HG03175 (cell line): ENCODE results near the gene CASZ1.

Experiments
- ATAC-seq: cut with Tn5 transposase; IDR thresholded peaks from one replicate; pipeline ENCODE4 v1.9.1; 2021; ENCODE audit warnings: mild to moderate bottlenecking, moderate library complexity; ENCODE audit not compliant: unreplicated experiment

CASZ1 gene

DNA sequence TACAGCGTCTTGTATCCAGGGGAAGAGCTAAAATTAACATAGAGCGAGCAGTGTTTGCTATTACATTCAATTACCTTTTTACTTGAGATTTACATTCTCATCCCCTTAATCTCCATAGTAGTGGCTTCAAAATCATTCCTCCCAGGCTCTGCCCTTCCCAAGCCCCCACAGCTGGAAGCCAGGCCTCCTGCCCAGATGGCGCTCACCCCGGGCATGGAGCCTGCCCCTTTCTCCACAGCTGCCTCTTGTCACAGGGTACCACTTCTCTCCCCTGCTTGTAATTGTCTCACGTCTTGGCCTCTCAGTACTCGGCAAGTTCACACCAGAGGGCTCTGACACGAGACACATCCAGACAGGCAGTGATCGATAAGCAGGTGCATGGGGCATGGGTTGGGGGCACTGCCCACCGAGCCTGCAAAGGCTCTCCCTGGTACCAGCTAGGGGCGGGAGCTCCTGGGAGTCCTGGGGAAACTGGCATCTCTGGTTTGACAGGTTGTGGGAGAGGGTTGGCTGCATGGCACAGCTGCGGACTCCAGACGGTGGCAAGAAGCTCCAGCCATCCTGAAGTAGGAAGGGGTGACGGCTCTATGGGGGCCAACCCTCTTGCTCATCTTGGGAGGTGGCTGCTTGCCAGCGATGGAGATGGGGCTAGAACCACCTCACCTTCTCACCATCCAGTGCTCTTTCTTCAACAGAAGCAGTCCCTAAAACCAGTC is 20.1 kb downstream of the CASZ1 start:
- no peak for ATAC-seq

DNA sequence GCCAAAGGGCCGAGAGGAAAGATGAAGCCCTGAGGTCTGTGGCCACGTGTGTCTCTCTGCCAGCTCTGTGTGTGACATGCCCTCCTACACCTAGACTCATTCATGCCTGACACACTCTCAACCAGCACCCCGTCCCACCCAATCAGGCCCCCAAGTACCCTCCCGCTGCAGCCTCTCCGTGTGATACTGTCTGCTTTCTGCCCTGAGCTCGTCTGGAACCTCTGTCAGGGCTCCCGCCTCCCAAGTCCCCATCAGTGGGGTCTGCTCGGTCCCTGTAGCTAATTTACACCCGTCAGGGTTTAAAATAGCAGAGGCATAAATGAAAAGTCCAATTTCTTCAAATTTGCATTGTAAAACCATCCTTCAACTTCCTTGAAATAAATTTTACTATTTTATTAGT is 20.7 kb downstream of the CASZ1 start:
- no peak for ATAC-seq

- no peak for ATAC-seq
These were observed 21.7 kb downstream of the CASZ1 start for GRCh38 chr1:10774615-10775310.

DNA sequence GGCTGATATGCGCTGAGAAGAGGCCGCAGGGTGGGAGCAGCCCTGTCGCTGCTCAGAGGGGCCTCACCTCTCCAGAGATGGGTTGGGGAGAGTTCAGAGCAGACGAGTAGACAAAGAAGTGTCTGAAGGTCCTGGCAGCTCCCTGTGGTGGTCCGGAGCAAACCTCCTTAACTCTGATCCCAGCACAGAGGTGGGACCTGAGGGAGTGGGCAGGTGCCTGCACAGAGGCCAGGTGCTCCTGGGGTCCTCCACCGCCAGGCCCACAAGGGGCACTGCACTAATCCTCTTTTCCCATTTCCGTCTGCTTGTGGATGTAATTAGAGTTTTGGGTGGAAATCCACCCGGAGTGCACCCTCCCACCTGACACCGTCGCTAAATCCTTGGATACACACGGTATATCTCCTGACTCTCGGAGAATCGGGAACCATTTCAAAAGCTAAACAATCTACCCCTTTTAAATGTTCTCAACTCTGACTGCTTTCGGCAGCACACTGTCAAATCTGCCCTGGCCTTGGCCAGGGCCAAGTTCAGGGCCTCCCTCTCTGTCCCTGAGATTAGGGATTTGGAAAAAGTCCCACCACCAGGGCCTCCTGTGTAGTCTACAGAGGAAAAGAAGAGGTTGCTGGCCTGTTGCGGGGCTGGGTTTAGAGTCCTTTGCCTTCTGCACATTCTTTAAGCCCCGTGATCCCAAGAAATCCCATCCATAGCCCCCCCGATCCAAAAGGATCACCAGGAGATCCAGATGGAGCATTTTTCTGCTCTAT is 22.4 kb downstream of the CASZ1 start:
- no peak for ATAC-seq

DNA sequence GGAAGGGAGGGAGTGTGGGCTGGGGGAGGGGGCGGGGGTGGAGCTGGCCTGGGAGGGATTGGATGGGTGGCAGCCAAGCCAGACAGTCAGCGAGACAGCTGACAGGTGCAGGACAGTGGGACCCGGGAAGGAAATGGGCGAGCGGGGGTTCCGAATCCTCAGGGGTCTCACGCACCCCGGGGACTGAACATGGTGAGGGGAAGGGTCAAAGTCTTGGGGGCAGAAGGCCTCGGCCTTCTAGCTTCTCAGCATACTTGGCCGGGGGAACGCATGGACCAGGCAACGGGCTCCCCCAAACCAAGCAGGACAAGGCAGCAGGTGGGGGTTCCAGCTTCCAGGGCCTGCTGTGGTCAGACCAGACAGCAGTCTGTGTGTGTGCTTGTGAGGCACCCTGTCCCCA is 23.1 kb downstream of the CASZ1 start:
- ATAC-seq = no peak

GRCh38 chr1:10772711-10773110 is 23.7 kb downstream of the CASZ1 start:
- ATAC-seq = no peak

GRCh38 chr1:10771789-10772188 is 24.7 kb downstream of the CASZ1 start:
- no peak for ATAC-seq

DNA sequence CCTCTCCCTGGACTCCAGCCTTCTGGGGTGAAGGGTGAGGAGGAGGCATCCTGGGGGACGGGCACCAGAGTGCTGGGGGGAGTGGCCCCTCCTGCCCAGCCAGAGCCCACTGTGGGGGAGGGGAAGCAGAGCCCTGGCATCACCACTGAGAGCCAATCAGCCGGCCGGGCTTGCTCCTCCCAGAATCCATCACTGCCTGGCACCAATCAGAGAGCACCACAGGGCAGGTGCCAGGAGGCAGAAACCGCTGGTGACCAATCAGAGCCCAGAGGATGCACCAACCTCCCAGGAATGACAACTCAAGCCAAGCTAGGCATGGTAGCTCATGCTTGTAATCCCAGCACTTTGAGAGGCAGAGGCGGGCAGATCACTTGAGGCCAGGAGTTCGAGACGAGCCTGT is 27.9 kb downstream of the CASZ1 start:
- no peak for ATAC-seq

- ATAC-seq = no peak
These were observed 29.2 kb downstream of the CASZ1 start for GRCh38 chr1:10767282-10767681.

DNA sequence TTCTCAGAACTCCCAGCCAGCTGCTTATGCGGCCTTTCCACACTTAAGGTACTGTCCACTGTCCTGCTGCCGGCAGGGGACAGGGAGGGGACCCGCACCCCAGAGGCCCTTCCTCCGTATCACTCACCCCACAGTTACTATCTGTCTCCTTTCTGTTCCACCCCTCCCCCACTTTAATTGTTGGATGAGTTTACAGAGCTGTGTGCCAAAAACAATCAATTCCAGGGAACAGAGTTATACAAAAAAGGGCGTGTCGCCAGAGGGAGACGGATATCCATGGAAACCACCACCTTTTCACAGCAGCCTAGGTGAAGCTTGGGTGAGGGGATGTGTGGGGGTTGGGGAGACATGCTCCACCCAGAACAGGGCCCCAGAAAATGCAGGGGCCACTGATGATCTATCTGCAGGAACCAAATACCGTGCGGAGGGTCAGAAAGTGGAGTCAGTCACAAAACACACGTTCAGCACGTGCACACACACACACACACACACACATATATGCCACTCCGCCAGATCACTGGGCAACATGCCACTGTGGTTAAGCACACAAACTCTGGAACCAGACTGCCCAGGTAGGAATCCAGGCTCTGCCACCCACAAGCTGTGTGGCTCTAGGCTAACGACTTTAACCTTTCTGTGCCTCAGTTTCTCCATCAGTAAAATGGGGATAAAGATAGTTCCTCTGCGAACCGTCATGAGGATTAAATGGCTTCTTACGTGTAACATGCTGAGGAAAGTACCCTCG is 30.5 kb downstream of the CASZ1 start:
- no peak for ATAC-seq

DNA sequence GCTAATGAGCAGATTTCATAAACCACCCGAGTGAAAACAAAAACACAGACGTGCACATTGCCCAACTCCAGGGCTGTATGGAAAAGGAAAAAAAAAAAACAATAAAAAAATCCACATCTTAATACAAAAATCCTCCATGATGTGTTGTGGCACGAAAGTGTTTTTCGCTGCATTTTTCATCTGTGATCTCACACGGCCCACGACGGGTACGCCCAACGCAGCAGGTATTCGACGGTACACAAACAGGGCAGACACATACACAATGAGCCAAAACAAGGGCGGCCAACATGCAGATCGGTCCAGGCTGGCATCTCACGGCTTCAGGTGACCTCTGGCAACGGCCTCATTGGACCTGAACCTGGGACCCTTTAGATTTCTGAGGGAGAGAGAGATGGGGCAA is 31.1 kb downstream of the CASZ1 start:
- no peak for ATAC-seq

GRCh38 chr1:10764296-10764798 is 32.1 kb downstream of the CASZ1 start:
- ATAC-seq = no peak

- no peak for ATAC-seq
These were observed 33.6 kb downstream of the CASZ1 start for GRCh38 chr1:10762875-10763274.

DNA sequence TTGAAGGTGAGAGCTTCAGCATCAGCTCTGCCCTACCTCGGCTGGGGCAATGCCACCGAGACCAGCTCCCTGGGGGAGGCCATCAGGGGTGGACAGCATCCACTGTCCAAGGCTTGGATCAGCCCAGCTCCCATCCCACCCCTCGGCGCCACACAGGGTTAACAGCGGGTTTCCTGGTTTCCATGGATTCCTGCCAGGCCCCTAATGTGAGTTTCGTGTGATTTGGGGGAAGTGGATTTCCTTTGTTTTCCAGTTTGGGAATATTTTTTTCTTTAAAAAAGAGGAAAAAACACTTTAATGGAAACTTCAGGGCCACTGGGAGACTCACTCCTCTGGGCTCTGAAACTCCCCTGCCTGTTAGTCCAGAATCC is 34.3 kb downstream of the CASZ1 start:
- no peak for ATAC-seq

DNA sequence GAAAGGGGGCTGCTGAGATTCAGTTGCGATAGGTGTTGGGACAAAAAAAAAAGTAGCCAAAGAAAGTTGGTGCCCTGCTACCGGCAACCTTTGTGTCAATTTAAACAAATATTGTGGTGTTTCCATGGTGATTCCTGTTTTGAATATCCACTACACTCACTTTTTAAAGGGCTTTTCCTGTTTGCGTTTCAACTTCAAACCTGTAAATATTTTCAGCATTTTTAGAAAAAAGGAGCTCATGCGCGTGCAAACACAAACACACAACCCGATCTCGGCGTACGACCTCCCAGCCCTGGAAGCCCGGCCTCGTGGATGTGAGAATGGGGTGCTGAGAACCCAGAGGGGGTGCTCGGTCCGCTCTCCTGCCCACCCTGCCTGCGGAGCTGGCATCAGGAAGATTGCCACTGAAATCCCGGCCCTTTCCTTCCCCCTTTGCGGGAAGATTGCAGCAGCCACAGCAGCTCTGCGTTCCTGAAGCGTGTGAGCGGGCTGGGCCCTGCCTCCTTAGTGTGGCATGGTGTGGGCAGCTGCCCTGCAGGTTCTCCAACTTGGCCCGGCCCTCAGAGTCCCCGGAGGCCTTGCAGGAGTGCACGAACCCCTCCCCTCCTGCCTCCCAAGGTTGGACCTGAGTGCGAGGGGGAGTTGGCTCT is 34.8 kb downstream of the CASZ1 start:
- no peak for ATAC-seq

DNA sequence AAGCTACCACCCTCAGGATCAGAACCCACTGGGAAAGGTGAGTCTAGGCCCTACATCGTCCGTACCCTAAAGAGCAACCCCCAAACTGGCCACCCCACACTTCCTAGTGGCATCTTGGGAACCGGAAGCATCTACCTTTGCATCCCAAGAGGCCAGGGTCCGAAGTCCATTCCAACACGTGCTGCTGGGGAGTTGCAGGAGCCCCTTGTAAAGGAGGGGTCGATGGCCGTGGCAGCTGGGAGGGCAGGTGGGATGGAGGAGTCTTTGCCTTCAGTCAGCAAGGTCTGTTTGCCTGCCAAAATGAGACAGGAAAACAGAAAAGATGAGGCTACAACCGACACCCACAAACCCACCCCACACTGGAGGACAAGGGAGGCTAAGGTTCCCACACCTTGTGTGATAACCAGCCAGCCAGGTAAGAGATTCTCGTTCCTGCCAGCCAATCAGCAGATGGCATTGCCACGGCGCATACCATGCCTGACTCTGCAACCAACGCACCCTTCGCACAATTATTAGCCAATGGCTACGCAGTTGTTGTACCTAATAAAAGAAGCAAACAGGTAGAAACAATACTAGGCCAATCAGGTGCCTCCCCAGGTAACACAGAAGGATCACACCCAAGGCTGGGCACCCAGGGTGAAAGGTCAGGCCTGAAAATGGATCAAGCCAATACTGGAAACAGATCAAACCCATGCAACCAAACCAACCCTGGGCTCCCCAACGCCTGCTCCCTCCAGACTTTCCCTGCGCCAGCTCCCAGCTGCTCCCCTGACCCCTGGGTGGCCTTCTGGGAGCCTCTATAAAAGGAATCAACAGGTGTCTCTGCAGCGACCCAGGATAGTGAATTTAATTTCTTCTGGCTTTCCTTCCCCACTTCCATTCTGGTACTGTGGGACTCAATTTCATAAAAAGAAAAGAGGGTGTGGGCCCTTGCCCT is 35.6 kb downstream of the CASZ1 start:
- no peak for ATAC-seq

DNA sequence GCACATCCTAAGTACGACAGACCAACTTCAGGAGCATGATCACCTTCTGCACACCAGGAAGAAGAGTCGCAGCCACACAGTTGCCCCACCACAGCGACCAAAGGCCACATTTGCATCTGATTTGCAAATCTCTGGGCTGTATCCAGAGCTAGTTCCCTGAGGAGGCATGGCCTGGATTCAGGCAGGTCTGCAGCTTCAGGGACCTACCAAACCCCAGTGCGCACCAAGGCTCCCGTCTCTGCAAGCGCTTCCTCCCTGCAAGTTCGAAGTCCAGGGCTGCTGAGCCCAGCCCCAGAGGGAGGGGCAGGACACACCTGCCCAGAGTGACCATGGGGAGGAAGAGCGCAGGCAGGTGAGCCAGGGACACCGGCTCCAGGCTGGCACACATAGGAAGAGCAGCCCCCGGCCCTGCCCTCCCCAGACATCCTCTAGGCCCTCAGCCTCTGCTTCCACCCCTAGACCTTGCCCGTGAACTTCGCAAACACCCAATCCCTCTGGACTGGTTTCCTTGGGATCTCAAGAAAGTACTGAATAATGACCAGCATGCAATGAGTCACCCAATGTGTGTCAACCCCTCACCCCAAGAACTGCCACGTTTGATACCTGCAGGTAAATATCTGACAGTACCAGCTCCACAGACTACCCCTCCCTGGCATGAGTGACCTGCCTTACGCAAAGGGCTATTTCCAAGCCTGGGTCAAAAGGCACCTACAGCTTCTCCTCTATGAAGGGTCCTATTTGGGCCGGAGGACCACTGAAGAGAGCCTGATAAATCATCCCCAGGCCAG is 36.8 kb downstream of the CASZ1 start:
- no peak for ATAC-seq

GRCh38 chr1:10756842-10757241 is 39.6 kb downstream of the CASZ1 start:
- no peak for ATAC-seq
